Activated CD8-positive, alpha-beta T cell treated with anti-CD3 and anti-CD28 coated beads for 36 hours (primary cell): ENCODE data around the gene SERPINB10. TPM values are rescaled to one million over a fixed set of nuclear protein-coding genes. Genes with fewer than 3 reads are reported as not detected.
A peak's percentile ranks its signal among the peaks of the same experiment; 100 is the strongest.

Experiments used
- ATAC-seq: fragments of 200-7000 bp; cut with Tn5 transposase; one replicate; pipeline ENCODE4 v1.10.0; 2021; ENCODE audit warnings: mild to moderate bottlenecking, moderate library complexity
- CTCF ChIA-PET: fragments of 350-600 bp; sonication (Branson Sonifier 250); formaldehyde crosslinking; loops from one replicate; lab custom pipeline; 2021; ENCODE audit warnings: antibody characterized with exemption; lab: Charles Lee
- POLR2A ChIA-PET: fragments of 350-600 bp; sonication (Branson Sonifier 250); formaldehyde crosslinking; loops from one replicate; lab custom pipeline; 2021; ENCODE audit warnings: antibody characterized with exemption; lab: Charles Lee
- DNase-seq: peaks from one replicate; pipeline ENCODE4 v3.0.0-alpha.2; 2020
- H3K27ac Mint-ChIP-seq: one replicate; pipeline ENCODE4 v1.8.0; 2021; ENCODE audit warnings: mild to moderate bottlenecking, mixed read lengths
- H3K27me3 Mint-ChIP-seq: one replicate; pipeline ENCODE4 v1.8.0; 2021; ENCODE audit warnings: mixed read lengths
- H3K36me3 Mint-ChIP-seq: one replicate; pipeline ENCODE4 v1.8.0; 2021; ENCODE audit warnings: low read depth, mixed read lengths
- H3K4me1 Mint-ChIP-seq: one replicate; pipeline ENCODE4 v1.8.0; 2021; ENCODE audit warnings: low read depth, mixed read lengths
- H3K4me3 Mint-ChIP-seq: one replicate; pipeline ENCODE4 v1.8.0; 2021; ENCODE audit warnings: mild to moderate bottlenecking, moderate library complexity, mixed read lengths
- H3K9me3 Mint-ChIP-seq: one replicate; pipeline ENCODE4 v1.8.0; 2021; ENCODE audit warnings: mixed read lengths
- intact Hi-C: fragments of 100-400 bp; cut with micrococcal nuclease; formaldehyde crosslinking; loops from one replicate; pipeline ENCODE4 v1.10.0; 2022
- total RNA-seq, 2 experiments: library from RNA; stranded (reverse); gene quantifications; one replicate each; pipeline ENCODE4 v1.2.3, GENCODE V29; 2021
- TF ChIP-seq, protein P1 (sequence below): fragments of 200-600 bp; IDR thresholded peaks from one replicate; pipeline ENCODE4 v1.8.0; 2022; ENCODE audit warnings: antibody characterized with exemption, mild to moderate bottlenecking

SERPINB10 gene
- total RNA-seq, 2 experiments from 2014 or later, result not detected

DNA sequence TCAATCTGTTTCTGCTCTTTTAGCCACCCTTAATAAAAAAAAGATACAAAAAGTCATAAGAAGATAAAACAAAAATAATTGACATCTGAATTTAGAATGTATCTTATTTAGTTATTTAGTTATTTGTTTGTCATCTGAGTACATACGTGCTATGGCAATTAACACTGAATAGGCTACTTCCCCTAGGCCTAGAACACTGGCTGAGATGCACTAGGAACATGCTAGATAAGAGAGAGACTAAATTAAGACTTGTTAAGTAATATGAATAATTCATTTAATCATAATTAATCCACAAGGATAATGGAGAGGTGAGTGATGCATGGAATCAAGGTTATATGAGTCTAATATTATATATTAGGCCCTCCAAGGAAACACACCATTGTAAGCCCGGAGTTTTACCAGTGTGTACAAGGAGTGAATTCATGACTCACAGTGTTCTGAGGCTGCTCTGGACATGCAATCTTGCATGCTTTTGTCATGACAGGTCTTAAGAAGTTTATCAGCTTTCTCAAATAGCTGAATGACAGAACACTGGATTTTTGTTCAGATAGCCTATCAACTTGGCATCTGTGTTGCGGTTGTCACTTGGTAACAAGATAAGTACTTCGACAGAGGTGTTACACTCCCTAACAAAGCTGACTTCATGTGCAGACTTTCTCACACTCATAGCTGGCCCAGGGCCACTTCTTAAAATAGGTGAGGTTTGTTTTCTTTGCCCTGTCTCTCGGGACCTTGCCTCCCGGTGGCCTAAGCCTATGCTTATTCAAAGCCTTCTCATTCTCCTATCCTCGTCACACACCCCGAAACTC lies 25.2 kb upstream of the SERPINB10 start:
- TF ChIP-seq, protein P1, sequence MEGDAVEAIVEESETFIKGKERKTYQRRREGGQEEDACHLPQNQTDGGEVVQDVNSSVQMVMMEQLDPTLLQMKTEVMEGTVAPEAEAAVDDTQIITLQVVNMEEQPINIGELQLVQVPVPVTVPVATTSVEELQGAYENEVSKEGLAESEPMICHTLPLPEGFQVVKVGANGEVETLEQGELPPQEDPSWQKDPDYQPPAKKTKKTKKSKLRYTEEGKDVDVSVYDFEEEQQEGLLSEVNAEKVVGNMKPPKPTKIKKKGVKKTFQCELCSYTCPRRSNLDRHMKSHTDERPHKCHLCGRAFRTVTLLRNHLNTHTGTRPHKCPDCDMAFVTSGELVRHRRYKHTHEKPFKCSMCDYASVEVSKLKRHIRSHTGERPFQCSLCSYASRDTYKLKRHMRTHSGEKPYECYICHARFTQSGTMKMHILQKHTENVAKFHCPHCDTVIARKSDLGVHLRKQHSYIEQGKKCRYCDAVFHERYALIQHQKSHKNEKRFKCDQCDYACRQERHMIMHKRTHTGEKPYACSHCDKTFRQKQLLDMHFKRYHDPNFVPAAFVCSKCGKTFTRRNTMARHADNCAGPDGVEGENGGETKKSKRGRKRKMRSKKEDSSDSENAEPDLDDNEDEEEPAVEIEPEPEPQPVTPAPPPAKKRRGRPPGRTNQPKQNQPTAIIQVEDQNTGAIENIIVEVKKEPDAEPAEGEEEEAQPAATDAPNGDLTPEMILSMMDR, result no peak
- Mint-ChIP-seq H3K4me1 (peaks cover 6% of the 10 kb centered on the region), H3K4me3 (no peak overlapping the region), H3K9me3 (no peaks in the 10 kb centered on the region), H3K27ac (no peak overlapping the region), H3K27me3 (peaks cover 17% of the 10 kb centered on the region), H3K36me3 (no peaks in the 10 kb centered on the region)
- CTCF ChIA-PET, result no interaction called here
- no peak for DNase-seq
- ATAC-seq, result no peak
- intact Hi-C loops, result no loop called here
- POLR2A ChIA-PET, result no interaction called here

DNA sequence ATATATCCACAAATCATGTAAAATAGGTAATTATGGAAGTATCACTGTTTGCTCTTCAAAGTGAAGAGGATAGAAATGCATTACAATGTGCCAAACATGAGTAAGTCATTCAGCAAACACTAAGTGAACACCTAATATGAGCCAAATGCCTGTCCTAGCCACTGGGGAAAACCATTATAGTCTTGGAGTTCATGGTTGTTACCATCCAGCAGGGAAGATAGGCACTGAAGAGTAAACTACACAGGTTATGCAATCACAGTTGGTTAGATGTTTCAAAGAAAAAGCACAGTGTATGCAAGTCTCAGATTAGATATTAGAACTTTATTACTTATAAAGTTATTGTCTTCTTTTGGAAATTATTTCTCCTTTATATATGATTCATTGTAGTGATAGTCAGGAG lies 24.1 kb upstream of the SERPINB10 start:
- H3K27me3 Mint-ChIP-seq, result peaks cover 17% of the 10 kb centered on the region
- no peaks in the 10 kb centered on the region for H3K9me3 Mint-ChIP-seq
- peaks cover 6% of the 10 kb centered on the region for H3K4me1 Mint-ChIP-seq
- no peak for DNase-seq
- no peak for ATAC-seq
- H3K4me3 Mint-ChIP-seq, result no peak overlapping the region
- POLR2A ChIA-PET, result no interaction called here
- no peak overlapping the region for H3K27ac Mint-ChIP-seq
- intact Hi-C loops, result no loop called here
- CTCF ChIA-PET, result no interaction called here
- TF ChIP-seq, protein P1, result no peak
- H3K36me3 Mint-ChIP-seq, result no peaks in the 10 kb centered on the region

DNA sequence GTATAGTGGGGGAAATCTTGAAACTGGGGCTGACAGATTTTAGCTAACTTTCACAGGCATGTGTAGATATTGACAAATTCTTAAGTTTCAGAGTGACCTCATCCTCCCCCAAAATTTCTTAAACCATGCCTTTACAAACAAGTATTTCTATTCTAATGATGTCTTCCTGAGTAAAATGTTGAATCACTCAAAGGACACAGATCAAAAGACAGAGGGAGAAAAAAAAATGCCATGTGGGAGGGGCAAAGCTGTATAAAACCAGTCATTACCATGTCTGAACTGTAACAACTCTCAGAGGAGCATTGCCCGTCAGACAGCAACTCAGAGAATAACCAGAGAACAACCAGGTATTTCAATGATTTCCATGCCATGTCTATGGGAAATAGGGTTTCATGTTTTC lies 20.3 kb upstream of the SERPINB10 start, which contains the start of gene SERPINB2:
TSS of gene SERPINB2 (plus strand) at position 282 of the 400 bp plus-strand sequence. CDS start 3,740 bp downstream, outside the sequence.
- DNase-seq, result peak; percentile 4
- H3K4me3 Mint-ChIP-seq, result no peak within 1 kb of the TSS
- intact Hi-C loops, result no loop called here
- ChIA-PET CTCF (no interaction called here), POLR2A (no interaction called here)
- no peaks in the 10 kb centered on the region for H3K36me3 Mint-ChIP-seq
- H3K27ac Mint-ChIP-seq, result no peak within 1 kb of the TSS
- H3K9me3 Mint-ChIP-seq, result no peaks in the 10 kb centered on the region
- peaks cover 2% of the 10 kb centered on the region for H3K4me1 Mint-ChIP-seq
- TF ChIP-seq, protein P1, result no peak
- ATAC-seq, result peak; percentile 67
- H3K27me3 Mint-ChIP-seq, result peaks cover 15% of the 10 kb centered on the region

DNA sequence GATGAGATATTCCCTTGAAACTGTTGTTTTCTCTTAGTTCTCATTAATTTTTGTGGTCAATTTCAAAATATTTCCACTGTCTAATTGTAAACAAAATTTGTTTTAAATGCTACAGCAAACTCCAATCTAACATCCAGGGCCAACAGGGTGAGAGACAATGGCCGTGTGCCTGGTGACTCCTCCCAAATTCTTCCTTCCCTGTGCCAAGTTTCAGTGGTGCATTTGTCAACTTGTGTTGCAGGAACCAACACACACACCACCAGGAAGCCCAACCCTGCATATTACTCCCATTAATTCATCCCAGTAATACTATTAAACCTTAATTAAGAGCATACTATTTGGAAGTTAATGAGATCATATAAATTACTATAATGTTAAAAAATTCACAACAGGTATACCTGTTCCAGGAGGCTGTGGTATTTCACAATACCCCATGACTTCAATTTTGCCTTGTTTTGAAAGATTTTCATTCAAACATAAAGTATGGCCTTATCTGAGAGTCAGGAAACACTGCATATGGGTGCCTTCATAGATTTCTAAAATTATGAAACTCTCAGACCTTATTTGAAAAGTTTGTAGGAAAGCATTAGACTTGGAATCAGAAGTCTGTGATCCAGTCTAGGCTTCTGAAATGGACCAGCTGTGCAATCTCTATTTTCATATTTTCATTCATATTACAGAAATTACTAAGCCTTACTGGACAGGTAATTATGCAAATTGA lies 19.1 kb upstream of the SERPINB10 start:
- TF ChIP-seq, protein P1, result no peak
- no peak for ATAC-seq
- Mint-ChIP-seq H3K27me3 (peaks cover 14% of the 10 kb centered on the region), H3K36me3 (no peaks in the 10 kb centered on the region), H3K4me1 (peaks cover 2% of the 10 kb centered on the region), H3K27ac (no peak overlapping the region), H3K9me3 (no peaks in the 10 kb centered on the region), H3K4me3 (no peak overlapping the region)
- ChIA-PET POLR2A (no interaction called here), CTCF (no interaction called here)
- no peak for DNase-seq
- intact Hi-C loops, result no loop called here

DNA sequence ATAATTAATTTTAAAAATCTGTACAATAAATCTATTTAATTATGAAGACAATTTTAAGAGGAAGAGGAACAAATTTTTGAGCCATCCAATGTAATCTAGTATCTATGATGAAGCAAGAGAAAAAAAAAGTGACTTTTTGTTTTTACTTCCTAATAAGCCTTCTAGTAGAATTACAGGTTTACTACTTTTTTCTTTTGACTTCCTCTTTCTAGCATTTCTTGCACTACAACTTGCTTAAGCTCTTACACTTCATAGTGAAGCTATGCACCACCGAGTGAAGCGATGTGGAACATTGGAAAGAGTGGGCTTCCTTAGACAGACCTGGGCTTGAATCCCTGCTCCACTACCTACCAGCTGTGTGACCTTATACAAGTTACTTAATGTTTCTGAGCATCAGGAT lies 18.1 kb upstream of the SERPINB10 start:
- intact Hi-C loops, result no loop called here
- H3K27me3 Mint-ChIP-seq, result peaks cover 12% of the 10 kb centered on the region
- H3K9me3 Mint-ChIP-seq, result no peaks in the 10 kb centered on the region
- TF ChIP-seq, protein P1, result no peak
- CTCF ChIA-PET, result no interaction called here
- H3K27ac Mint-ChIP-seq, result no peak overlapping the region
- no peaks in the 10 kb centered on the region for H3K36me3 Mint-ChIP-seq
- H3K4me3 Mint-ChIP-seq, result no peak overlapping the region
- ATAC-seq (no peak), DNase-seq (no peak)
- peaks cover 2% of the 10 kb centered on the region for H3K4me1 Mint-ChIP-seq
- POLR2A ChIA-PET, result no interaction called here
